WERI-Rb-1 (cell line): ENCODE measurements around the gene BRAF.
"Not testable (repeated sequence)": the region's sequence is repeated elsewhere in the genome, so short reads cannot be mapped to it uniquely, and the experiment has no call there.

ENCODE experiments used
- DNase-seq: peaks from one replicate; pipeline ENCODE4 v3.0.0-alpha.2; 2020
- H3K27ac ChIP-seq: fragments of 250-450 bp; sonication (Bioruptor Pico); 2 replicates; pipeline ENCODE4 v1.5.1; 2020; ENCODE audit warnings: mild to moderate bottlenecking, moderate library complexity
- H3K27me3 ChIP-seq: fragments of 250-450 bp; sonication (Bioruptor Pico); 2 replicates; pipeline ENCODE4 v1.5.1; 2021; ENCODE audit warnings: mild to moderate bottlenecking, low read depth, moderate library complexity; ENCODE audit not compliant: insufficient read depth, severe bottlenecking
- H3K36me3 ChIP-seq: fragments of 250-450 bp; sonication (Bioruptor Pico); 2 replicates; pipeline ENCODE4 v1.5.1; 2020; ENCODE audit warnings: mild to moderate bottlenecking, moderate library complexity
- H3K4me3 ChIP-seq: 2 replicates; pipeline ENCODE4 v1.5.1; 2011; ENCODE audit warnings: low read depth, mild to moderate bottlenecking, control low read depth, low read length
- H3K9me3 ChIP-seq: fragments of 250-450 bp; sonication (Bioruptor Pico); 2 replicates; pipeline ENCODE4 v1.5.1; 2021; ENCODE audit warnings: mild to moderate bottlenecking, moderate library complexity; ENCODE audit not compliant: severe bottlenecking
- CTCF ChIP-seq: IDR thresholded peaks from 2 replicates; pipeline ENCODE4 v1.5.1; 2011; ENCODE audit warnings: low read depth, mild to moderate bottlenecking, control low read depth, inconsistent platforms, low read length

Gene BRAF

GRCh38 chr7:140771826-140772225 lies 152.9 kb downstream of the BRAF start:
- TF ChIP-seq CTCF = no peak
- Histone ChIP-seq H3K36me3 (peaks cover 13% of the 10 kb centered on the region), H3K9me3 (no peaks in the 10 kb centered on the region), H3K27ac (no peak overlapping the region), H3K27me3 (no peaks in the 10 kb centered on the region), H3K4me3 (no peak overlapping the region)
- no peak for DNase-seq

DNA sequence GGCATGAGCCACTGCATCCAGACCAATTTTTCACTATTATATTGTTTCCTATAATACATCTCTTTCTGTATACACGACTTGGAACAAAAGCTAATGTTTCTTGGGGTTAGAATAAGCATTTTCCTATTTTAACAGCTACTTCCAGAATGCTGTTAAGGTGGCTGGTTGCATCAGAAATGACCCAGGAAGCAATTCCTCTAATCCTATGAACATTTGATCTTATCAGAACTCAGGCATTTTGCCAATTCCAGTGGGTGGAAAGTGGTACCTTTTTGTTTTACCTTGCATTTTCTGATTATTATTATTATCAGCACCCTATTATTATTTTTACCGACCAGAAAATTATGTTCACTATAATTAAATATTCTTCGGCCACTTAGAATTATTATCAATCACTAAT lies 154.9 kb downstream of the BRAF start:
- no peak overlapping the region for H3K4me3 ChIP-seq
- H3K27me3 ChIP-seq = no peaks in the 10 kb centered on the region
- H3K27ac ChIP-seq = no peak overlapping the region
- no peak for DNase-seq
- no peak for TF ChIP-seq CTCF
- no peaks in the 10 kb centered on the region for H3K9me3 ChIP-seq
- peaks cover 6% of the 10 kb centered on the region for H3K36me3 ChIP-seq

- Histone ChIP-seq H3K4me3 (no peak overlapping the region), H3K27ac (no peak overlapping the region), H3K36me3 (peaks cover 3% of the 10 kb centered on the region; the same call in 1 of the 2 replicates), H3K9me3 (no peaks in the 10 kb centered on the region), H3K27me3 (no peaks in the 10 kb centered on the region)
- DNase-seq = no peak
- no peak for TF ChIP-seq CTCF
These were observed 157.3 kb downstream of the BRAF start for GRCh38 chr7:140767418-140767817.

- H3K27ac ChIP-seq, DNase-seq, H3K27me3 ChIP-seq, H3K4me3 ChIP-seq, H3K9me3 ChIP-seq, H3K36me3 ChIP-seq: not testable (repeated sequence)
These were observed 159.3 kb downstream of the BRAF start for GRCh38 chr7:140765441-140765840.

DNA sequence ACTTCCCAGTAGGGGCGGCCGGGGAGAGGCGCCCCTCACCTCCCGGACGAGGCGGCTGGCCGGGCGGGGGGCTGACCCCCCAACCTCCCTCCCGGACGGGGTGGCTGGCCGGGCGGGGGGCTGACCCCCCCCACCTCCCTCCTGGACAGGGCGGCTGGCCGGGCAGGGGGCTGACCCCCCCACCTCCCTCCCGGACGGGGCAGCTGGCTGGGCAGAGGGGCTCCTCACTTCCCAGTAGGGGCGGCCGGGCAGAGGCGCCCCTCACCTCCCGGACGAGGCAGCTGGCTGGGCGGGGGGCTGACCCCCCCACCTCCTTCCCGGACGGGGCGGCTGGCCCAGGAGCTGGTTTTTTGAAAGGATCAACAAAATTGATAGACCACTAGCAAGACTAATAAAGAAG lies 161.6 kb downstream of the BRAF start:
- H3K27ac ChIP-seq, H3K27me3 ChIP-seq, DNase-seq, H3K36me3 ChIP-seq, H3K9me3 ChIP-seq, H3K4me3 ChIP-seq: not testable (repeated sequence)

DNA sequence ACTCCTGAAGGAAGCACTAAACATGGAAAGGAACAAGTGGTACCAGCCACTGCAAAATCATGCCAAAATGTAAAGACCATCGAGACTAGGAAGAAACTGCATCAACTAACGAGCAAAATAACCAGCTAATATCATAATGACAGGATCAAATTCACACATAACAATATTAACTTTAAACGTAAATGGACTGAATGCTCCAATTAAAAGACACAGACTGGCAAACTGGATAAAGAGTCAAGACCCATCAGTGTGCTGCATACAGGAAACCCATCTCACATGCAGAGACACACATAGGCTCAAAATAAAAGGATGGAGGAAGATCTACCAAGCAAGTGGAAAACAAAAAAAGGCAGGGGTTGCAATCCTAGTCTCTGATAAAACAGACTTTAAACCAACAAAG lies 163.4 kb downstream of the BRAF start:
- H3K9me3 ChIP-seq, H3K4me3 ChIP-seq, H3K27me3 ChIP-seq, H3K36me3 ChIP-seq, DNase-seq, H3K27ac ChIP-seq: not testable (repeated sequence)

GRCh38 chr7:140754506-140754905 lies 170.2 kb downstream of the BRAF start:
- Histone ChIP-seq H3K27me3 (no peaks in the 10 kb centered on the region), H3K9me3 (no peaks in the 10 kb centered on the region), H3K36me3 (peaks cover 10% of the 10 kb centered on the region), H3K4me3 (no peak overlapping the region), H3K27ac (no peak overlapping the region)
- no peak for DNase-seq
- no peak for TF ChIP-seq CTCF
